Measurements from ENCODE around the gene CFAP410. TPM values are rescaled to one million over a fixed set of nuclear protein-coding genes. Genes with fewer than 3 reads are reported as not detected.
A peak's percentile ranks its signal among the peaks of the same experiment; 100 is the strongest.

Gene CFAP410
- total RNA-seq, 2 donors from 2014 or later = 33.1 to 35.7 TPM

- H3K4me3 ChIP-seq (ENCODE audit: low read length) = no peak overlapping the region
Measured at GRCh38 chr21:44370027-44370735, 31.0 kb upstream of the CFAP410 start.

GRCh38 chr21:44368711-44369446 is 29.7 kb upstream of the CFAP410 start:
- Mint-ChIP-seq H3K27me3 (ENCODE audit: insufficient read depth) (peaks cover 12% of the 10 kb centered on the region), H3K4me1 (no peaks in the 10 kb centered on the region), H3K27ac (no peak overlapping the region), H3K36me3 (ENCODE audit: low read depth) (peaks cover 4% of the 10 kb centered on the region), H3K4me3 (no peak overlapping the region), H3K9me3 (peaks cover 8% of the 10 kb centered on the region)
- DNase-seq = peak; percentile 87
- Histone ChIP-seq H3K27ac (ENCODE audit: low read depth, low read length) (no peak overlapping the region), H3K4me1 (ENCODE audit: control insufficient read depth, insufficient read depth, low read length) (no peaks in the 10 kb centered on the region), H3K9ac (ENCODE audit: extremely low read depth, low read length, poor library complexity, severe bottlenecking) (no peak overlapping the region), H3K27me3 (ENCODE audit: control insufficient read depth, insufficient read depth, low read length, poor library complexity, severe bottlenecking) (no peaks in the 10 kb centered on the region), H3K9me3 (ENCODE audit: control insufficient read depth, low read length) (peaks cover 5% of the 10 kb centered on the region), H3K4me3 (ENCODE audit: low read length) (no peak overlapping the region), H3K36me3 (ENCODE audit: control insufficient read depth, insufficient read depth, low read length) (no peaks in the 10 kb centered on the region)
- WGBS, 2 experiments (ENCODE audit: insufficient coverage in 1 of 2, insufficient read length in 1 of 2) = 66 to 67% methylated on average over 15 to 34 of the region's 35 CpGs
- peak; percentile 43 for TF ChIP-seq CTCF (conservative IDR thresholded peaks at IDR 0.05)

More at GRCh38 chr21:44370027-44370735, 31.0 kb upstream of the CFAP410 start:
- peaks cover 18% of the 10 kb centered on the region for H3K9me3 ChIP-seq (ENCODE audit: control insufficient read depth, low read length)
- no peaks in the 10 kb centered on the region for H3K27me3 ChIP-seq (ENCODE audit: control insufficient read depth, insufficient read depth, low read length, poor library complexity, severe bottlenecking)
- 51 to 56% methylated on average over 20 to 29 of the region's 29 CpGs for WGBS, 2 experiments (ENCODE audit: insufficient coverage in 1 of 2, insufficient read length in 1 of 2)
- H3K27ac ChIP-seq (ENCODE audit: low read depth, low read length) = no peak overlapping the region
- DNase-seq = peak; percentile 88
- H3K4me1 ChIP-seq (ENCODE audit: control insufficient read depth, insufficient read depth, low read length) = no peaks in the 10 kb centered on the region
- Mint-ChIP-seq H3K4me1 (no peaks in the 10 kb centered on the region), H3K36me3 (ENCODE audit: low read depth) (peaks cover 7% of the 10 kb centered on the region), H3K9me3 (peaks cover 21% of the 10 kb centered on the region), H3K27me3 (ENCODE audit: insufficient read depth) (peaks cover 12% of the 10 kb centered on the region), H3K4me3 (no peak overlapping the region), H3K27ac (no peak overlapping the region)
- no peak for TF ChIP-seq CTCF (conservative IDR thresholded peaks at IDR 0.05)
- no peaks in the 10 kb centered on the region for H3K36me3 ChIP-seq (ENCODE audit: control insufficient read depth, insufficient read depth, low read length)
- H3K9ac ChIP-seq (ENCODE audit: extremely low read depth, low read length, poor library complexity, severe bottlenecking) = no peak overlapping the region

- Histone ChIP-seq H3K9ac (ENCODE audit: extremely low read depth, low read length, poor library complexity, severe bottlenecking) (no peak overlapping the region), H3K4me1 (ENCODE audit: control insufficient read depth, insufficient read depth, low read length) (no peaks in the 10 kb centered on the region), H3K4me3 (ENCODE audit: low read length) (no peak overlapping the region), H3K9me3 (ENCODE audit: control insufficient read depth, low read length) (peaks cover 17% of the 10 kb centered on the region), H3K36me3 (ENCODE audit: control insufficient read depth, insufficient read depth, low read length) (no peaks in the 10 kb centered on the region), H3K27ac (ENCODE audit: low read depth, low read length) (no peak overlapping the region), H3K27me3 (ENCODE audit: control insufficient read depth, insufficient read depth, low read length, poor library complexity, severe bottlenecking) (no peaks in the 10 kb centered on the region)
- WGBS, 2 experiments (ENCODE audit: insufficient coverage in 1 of 2, insufficient read length in 1 of 2) = 93 to 94% methylated on average over 19 to 28 of the region's 28 CpGs
- peaks cover 7% of the 10 kb centered on the region for H3K9me3 Mint-ChIP-seq
- peak; percentile 34 for DNase-seq
- peaks cover 7% of the 10 kb centered on the region for H3K27me3 Mint-ChIP-seq (ENCODE audit: insufficient read depth)
- TF ChIP-seq CTCF (conservative IDR thresholded peaks at IDR 0.05) = no peak
- no peaks in the 10 kb centered on the region for H3K4me1 Mint-ChIP-seq
- H3K27ac Mint-ChIP-seq = no peak overlapping the region
- H3K36me3 Mint-ChIP-seq (ENCODE audit: low read depth) = no peaks in the 10 kb centered on the region
- H3K4me3 Mint-ChIP-seq = no peak overlapping the region
Measured at GRCh38 chr21:44366586-44367211, 27.5 kb upstream of the CFAP410 start.
